GM21576 (cell line): ENCODE data around the gene BTBD9.

Source experiments
- ATAC-seq: cut with Tn5 transposase; IDR thresholded peaks from one replicate; pipeline ENCODE4 v1.9.1; 2021; ENCODE audit warnings: mild to moderate bottlenecking, moderate library complexity; ENCODE audit not compliant: unreplicated experiment

Gene BTBD9

DNA sequence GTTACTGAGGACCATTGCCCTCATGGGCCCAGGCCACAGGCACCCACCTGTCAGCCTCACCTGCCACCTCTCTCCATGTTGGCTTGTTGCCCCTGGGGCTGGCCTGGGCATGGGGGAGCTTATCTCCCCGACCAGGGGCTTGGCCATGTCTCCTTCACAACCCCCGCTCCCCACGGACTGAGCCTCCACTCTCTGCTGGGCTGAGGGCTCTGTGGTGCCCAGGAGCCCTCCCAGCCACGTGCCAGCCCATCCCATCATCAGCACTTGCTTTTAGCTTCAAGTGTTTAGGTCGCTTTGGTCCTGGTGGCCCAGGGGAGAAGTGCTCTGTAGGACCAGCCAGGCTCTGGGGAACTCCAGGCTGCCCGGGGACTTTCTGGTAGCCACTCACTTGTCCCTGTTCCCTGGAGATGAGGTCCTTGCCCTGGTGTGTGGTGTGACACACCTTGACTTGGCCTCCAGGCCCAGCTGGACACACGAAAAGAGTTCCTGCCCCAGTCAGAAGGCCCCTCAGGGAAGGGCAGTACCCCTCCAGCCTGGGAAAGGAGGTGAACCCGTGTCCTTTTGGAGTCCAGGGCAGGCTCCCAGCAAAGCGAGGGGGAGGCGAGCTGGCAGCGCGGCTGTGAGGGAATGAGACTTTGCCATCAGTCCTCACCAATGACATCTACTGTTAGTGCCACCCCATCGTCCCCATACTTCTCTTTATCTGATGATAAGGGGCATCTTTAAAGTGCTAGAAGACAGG is 467.6 kb downstream of the BTBD9 start:
- no peak for ATAC-seq

DNA sequence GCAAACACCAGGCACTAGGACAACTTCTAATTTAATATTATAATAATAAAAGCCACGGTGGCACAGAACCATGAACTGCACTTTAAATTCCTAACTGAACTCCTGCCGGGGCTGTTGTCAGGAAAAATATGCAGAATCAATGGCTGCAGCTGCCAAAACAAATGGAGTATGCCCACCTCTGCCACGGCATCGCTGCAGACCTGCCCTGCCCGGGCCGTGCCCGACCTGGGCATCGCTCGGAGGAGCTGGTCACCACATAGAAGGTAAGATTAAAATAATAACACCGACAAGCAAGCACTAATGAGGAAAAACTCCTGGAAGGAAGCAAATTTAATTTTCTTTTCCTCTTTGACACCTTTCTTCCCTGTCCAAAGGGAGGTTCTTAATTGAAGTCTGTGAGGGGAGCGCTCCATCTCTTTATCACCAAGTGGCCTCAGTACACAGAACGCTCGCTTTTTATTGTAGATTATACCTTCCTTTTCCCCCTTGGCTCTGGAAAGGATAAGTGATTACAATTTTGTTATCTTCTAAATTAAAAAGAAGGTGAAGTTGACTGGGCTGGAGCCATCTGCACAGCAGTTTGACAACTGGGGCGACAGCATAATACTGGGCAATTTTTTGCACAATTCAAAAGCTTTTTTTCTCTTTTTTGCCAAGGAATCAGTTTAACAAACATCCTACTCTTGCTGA is 468.9 kb downstream of the BTBD9 start:
- ATAC-seq = no peak

DNA sequence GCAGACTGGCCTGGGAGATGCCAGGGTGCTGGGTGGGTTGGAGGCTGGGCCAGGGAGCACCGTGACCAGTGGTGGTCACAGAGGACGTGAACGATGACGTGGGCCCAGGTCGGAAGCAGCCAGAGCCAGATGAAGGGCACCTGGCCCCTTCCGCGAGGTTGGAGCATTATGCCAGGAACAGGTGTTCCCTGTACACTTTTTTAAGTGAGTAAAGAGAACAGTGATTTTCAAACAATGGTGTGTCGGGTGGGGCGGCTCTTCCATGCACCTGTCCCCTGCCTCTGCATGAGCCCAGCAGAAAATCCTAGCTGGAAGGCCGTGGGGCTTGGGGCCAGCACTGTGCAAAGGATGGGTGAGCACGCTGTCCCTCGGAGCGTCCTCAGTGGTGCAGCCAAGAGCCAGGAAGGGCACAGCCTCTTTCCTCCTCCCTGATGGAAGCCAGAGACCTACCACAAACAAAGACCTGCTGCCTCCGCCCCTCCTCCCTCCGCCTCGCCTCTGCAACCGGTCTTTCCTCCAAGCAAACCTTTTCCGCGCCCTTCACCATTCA is 469.7 kb downstream of the BTBD9 start:
- ATAC-seq = no peak

DNA sequence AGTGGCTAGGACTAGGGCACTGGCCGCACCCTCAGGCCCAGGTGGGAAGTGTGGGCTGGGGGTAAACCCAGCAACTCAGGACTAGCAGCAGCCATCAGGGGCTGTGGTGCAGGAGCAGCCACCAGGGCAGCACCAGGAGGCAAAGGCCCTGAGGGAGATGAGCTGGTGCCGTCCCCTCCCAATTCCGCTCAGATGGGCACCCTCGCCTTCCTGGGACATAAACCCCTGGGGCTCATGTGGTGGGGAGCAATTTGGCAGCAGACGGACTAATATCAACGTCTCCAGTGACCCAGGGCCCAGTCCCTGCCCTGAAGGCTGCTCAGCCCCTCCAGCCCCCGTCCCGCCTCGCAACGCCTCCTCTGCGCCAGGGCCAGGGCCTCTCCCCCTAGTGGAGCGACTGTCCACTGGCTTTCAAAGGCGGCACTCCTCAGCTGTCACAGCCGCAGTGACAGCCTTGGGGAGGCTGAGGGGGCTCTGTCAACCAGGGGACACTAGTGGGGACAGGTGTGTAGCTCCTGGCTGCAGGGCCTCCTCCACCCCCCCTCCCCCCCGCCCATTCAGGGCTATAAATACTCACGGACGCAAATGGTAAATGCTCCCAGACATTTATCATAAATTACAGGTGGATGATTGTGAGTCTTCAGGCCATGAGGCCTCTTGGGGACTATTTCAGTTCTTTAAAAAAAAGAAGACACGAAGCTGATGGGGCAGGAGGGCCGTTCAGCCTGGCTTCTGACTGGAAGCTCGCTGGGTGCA is 470.3 kb downstream of the BTBD9 start:
- no peak for ATAC-seq

DNA sequence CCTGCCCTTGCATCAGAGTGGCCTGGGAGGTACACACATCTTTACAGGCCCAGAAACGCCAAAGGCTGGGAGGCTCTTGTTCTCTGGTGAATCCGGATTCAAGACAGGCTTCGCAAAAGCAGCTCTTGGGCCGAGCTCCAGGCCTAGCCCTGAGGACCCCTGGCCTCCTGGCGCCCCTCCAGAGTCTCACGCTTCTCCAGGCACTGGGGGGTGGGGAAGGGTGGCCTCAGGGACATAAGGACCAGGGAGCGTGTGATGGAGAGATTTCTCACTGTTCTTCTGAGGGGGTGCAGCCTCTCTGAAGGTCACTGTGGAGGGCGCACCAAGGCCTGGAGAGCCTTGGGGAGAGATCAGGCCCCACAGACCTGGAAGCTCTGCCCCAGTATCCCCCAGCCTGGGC is 471.0 kb downstream of the BTBD9 start:
- ATAC-seq = no peak

DNA sequence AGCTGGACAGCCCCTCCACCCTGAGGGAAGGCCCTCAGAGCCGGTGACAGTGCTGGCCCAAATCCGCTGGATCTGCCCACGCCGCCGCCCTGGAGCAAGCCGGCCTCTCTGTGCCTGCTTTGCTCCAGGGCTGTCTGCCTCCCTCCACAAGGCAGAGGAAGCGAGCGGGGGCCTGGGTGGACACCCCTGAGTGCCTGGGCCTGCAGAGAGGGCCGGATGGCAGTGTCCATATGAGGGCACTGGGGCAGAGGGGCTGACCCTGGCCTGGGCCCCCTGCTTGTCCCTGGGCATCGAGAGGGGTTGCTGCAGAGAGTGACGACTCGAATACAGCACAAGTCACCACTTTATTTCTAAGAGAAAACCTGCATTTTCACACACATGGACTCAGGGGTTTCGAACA is 471.6 kb downstream of the BTBD9 start:
- no peak for ATAC-seq

DNA sequence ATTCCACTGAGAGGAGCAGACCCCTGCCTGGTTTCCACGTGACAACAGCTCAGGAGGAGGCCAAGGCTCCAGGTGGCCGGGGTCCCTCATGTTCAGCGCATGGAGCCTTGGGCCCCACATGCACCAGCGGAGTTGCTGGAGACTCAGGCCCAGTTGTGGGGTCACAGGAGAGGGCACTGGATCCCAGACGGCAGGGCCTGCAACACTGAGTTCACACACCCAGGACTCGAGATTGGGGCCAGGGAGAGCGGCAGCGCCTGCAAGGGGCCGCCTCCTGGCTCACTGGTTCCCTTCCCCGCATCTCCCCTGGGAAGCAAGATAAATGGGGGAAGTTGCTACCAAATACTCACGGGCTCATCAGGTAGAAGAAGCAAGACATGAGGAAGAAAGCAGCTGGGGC is 472.1 kb downstream of the BTBD9 start:
- ATAC-seq = no peak

DNA sequence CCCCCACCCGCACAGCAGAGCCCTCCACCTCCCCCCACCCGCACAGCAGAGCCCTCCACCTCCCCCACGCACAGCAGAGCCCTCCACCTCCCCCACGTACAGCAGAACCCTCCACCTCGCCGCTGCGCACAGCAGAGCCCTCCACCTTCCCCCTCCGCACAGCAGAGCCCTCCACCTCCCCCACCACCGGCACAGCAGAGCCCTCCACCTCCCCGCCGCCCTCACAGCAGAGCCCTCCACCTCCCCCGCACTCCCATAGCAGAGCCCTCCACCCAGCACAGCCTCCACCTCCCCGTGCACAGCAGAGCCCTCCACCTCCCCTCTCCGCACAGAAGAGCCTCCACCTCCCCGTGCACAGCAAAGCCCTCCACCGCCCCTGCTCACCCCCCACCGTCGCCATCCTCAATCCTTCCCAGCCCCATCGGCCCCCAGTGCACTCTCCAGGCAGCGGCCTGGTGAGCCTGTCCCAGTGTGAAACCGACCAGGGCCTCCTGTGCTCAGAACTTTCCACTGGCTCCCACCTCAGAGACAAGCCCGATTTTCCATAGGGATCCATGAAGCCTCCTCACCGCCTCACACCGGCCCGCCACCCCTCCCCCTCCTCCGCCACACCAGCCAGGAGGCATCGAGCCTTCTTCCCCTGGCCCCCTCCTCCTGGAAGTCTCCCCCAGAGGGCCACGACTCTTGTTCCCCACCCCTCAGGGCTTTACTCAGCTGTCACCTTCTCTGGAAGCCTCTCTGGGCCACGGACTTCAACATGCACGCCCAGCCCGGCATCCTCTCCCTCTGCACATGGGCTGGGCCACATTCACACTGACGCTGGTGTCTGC is 473.1 kb downstream of the BTBD9 start:
- no peak for ATAC-seq

DNA sequence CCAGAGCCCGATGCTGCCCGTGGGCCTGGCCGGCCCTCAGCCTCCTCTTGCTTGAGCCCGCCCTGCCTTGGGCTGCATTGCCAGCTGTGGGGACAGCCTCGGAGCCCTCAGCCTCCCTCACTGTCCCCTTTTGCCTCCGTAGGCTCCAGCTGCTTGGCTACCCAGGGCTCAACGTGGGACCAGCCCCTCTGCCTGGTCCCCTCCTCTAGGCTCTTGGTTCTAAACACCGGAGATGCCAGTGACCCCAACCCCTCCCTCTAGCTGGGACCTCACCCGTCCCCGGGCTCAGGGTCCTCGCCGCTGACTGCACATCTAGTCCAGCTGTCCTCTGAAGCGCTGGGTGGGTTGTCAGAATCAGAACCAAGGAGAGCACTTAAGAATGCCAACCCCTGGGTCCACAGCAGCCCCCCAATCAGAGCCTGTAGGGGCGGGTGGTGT is 475.0 kb downstream of the BTBD9 start:
- ATAC-seq = no peak

DNA sequence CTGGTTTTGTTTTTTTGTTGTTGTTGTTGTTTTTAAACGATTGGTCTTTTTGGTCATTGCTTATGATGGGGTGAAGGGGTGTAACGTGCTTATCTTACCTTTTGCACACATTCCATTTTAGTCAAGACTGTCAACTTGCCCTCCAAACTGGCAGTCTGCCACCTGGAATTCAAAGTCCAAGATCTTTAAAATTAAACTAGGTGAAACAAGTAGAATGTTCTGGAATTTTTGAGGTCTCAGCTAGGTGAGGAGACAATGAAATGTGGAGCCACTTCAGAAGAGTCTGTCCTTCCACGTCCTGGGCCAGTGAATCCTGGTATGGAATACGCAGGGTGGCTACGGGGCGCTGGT is 475.6 kb downstream of the BTBD9 start:
- no peak for ATAC-seq

DNA sequence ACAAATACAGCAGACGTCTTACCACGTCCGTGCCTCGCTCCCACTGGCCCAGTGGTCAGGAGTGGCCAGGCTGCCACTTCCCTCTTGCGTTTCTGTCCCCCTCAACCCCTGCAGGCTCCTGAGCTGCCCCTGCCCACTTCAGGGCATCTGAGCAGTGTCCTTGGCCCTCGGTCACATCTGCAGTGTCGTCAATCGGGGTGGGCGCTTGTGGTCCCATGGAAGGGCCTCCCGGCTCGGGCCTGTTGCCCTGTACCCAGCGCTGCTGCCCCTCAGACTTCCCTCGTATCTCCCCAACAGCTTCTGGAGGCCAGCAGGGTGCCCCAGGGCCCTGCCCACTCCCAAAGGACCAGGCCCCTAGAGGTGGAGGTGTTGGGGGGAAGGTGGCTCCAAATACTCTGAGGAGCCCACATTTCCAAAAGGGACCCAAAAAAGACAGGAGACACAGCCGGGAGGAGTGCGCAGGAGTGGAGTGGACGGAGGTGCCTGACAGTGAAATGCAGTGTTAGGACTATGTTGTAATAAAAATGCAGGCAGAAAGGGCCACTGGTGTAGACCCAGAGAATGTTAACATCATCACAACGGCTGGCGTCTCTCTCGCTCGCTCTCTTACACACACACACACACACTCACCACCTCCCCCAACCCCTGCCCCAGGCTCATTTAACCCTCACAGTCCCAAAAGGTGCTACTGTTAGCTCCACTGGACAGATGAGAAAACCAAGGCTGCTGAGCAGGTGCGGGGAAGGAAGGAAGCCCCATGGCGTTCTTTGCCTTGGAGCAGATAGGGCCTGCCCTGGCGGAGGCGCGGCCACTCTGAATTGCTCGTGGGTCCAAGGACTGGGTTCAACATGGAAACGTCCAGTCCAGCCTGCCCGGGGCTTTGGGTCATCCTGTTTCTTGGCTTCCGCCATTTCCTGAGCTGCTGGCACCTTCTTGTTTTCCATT is 476.3 kb downstream of the BTBD9 start:
- ATAC-seq = no peak

DNA sequence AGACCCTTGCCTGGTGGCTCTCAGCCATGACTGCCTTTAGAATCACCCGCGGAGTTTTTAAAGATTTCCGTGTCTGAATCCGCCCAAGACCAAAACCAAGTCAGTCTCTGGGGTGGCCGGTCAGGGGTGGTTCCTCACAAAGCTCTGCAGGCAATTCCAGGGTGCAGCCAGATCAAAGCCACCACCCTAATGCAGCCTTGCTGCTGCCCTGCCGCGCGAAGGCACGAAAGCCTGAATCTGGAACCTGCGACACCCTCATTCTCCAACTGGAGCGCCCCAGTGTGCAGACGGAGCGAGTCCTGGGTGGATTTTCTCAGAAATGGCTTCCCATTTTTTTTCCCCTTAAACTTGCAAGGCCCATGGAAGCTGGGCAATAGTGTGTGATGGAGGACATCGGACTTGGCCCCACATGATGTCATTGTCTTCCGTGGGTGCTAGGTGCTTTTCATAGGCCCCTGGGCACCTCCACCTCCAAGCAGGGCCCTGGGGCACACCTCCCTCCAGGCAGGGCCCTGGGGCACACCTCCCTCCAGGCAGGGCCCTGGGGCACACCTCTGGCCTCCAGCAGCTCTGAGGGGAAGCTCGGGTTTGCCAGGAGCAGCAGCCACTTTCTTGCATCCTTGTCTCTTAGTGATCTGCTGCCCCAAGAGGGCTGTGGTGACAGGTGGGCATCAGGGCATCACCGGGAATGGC is 477.1 kb downstream of the BTBD9 start:
- ATAC-seq = no peak

DNA sequence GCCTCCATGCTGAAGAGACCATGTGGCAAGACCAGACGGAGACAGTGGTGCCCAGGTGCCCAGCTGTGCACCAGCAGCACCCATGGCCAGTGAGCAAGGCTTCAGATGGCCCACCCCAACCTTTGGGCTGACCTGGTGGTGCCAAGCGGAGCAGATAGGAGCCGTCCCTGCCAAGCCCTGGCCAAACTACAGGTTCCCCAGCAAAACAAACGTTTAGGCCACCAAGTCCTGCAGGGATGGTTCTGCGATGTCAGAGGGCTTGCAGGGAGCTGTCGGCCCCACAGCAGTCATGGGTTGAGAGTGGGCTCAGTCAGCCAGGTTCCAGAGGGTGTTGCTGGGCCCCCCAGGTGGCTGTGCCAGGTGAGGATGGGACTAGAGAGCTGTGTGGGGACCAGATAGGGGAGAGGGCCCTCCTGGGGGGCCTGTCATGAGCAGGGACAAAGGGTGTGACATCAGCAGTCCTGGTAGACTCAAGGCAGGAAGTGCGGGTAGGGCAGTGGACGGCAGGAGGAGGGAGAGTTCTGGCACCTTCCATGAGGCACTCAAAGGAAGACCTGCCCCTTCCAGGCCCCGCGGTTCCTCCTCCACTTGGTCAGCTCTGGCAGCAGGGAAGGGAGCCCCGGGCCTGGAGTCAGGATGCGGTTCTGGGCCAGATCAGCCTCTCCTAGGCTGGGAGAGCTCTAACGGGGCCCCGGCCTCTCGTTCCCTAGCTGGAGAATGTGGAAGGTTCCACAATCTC is 477.8 kb downstream of the BTBD9 start:
- no peak for ATAC-seq

DNA sequence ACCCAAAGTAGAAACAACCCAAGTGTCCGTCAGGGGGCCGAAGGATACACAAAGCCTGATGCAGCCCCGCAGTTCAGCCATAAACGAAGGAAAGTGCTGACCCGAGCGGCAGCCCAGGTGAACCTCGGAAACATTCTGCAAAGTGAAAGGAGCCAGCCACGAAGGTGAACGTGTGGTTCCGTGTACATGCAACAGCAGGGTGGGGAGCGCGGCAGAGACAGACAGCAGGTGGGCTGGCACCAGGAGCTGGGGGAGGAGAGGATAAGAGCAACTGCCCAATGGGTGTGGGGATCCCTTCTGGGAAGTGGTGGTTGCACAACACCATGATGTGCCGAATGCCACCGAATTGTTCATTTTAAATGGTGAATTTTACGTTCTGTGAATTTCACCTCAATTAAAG is 478.4 kb downstream of the BTBD9 start:
- no peak for ATAC-seq

DNA sequence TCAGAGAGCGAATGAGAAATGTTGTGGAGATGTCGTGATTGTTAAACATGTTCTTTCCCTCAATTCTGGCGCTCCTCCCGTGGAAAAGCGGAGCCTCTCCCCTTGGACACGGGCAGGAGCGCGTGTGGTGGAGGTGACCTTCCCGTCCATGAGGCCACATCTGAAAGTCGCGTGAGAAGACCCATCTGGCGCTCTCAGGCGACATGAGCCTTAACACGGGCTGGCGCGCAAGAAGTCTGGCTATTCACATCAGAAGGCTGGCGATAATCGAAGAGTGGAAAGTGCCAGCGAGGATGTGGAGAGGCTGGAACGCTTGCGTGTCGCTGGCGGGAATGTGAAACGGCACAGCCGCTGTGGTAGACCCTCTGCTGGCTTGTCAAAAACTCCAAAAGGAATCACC is 478.9 kb downstream of the BTBD9 start:
- no peak for ATAC-seq

DNA sequence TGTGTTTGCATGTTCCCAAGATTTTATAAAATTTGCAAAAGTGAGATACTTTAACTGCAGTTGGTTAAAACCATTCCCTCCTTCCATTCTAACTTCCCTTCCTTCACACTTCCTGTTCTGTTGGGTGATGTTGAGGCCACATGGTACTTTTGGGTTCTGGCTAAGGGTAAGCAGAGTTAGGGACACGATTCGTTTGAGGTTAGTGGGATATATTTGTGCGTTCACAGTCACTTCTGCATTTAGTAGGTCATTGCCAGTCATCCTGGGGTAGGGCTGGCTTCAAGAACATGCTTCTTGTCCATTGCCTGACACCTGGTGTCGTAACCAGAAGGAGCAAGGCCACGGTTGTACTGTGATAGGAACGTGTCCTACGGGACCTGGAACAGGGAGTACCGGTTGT is 480.1 kb downstream of the BTBD9 start:
- no peak for ATAC-seq

DNA sequence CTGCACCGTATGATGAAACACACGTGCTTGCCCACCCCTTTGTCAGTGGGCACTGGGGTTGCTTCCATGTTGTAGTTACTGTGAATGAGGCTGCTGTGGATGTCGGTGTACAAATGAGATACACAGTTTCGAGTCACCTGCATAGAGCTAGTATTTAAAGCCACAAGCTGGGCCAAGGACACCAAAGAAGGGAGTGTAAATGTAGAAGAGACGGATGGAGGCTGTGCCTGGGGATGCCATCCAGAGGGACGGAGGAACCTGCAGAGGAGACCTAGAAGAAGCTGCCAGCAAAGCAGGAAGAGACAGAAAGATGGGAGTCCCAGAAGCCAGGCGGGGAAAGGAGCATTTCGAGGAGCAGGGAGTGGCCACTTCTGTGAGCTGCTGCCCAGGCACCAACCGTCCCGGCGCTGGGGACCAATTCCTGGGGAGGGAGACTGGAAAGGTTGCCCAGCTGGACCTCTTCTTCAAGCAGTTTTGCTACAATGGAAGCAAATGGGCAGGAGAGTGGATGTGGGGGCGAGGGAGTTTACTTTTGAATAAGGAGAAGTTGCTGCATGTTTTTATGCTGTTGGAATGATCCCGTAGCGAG is 480.9 kb downstream of the BTBD9 start:
- no peak for ATAC-seq

DNA sequence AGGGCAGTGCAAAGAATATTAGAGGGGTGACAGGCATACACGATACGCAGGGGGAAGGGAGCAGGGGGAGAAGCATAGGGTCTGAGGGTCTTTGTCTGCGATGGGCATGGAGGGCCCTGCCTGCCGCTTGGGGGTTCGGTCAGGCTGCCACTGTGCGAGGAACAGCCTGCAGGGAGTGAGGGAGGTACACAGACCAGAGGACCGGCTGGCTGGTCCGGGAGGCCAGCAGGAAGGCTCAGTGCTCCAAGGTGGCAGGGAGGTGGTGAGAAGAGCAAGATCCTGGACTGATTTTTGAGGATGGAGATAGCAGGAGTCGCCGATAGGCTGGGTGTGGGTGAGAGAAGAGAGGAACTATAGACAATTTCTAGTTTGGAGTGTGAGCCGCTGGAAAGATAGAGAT is 481.8 kb downstream of the BTBD9 start:
- no peak for ATAC-seq
